ENCODE results near the gene SWSAP1.

Gene SWSAP1

DNA sequence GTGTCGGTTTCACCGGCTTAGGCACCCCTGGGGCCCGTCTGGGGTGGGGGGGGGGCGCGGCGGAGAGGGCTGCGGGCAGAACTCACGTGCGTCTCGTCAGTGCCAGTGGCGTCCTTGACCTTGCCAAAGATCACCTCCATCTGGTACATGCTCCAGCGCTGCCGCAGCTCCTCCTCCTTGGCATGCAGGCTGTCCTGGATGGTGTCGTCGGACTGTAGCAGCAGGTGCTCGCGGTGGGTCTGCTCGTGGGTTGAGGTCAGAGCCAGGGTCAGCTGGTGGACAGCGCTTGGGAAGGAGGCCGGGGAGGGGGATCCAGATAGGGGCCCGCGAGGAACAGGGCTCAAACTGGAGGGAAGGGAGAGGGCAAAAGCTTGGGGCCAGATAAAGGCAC, 49.3 kb downstream of the SWSAP1 start:
- DNase-seq (ENCODE audit: insufficient read length, low spot score), result no peak
- TF ChIP-seq, protein P1, sequence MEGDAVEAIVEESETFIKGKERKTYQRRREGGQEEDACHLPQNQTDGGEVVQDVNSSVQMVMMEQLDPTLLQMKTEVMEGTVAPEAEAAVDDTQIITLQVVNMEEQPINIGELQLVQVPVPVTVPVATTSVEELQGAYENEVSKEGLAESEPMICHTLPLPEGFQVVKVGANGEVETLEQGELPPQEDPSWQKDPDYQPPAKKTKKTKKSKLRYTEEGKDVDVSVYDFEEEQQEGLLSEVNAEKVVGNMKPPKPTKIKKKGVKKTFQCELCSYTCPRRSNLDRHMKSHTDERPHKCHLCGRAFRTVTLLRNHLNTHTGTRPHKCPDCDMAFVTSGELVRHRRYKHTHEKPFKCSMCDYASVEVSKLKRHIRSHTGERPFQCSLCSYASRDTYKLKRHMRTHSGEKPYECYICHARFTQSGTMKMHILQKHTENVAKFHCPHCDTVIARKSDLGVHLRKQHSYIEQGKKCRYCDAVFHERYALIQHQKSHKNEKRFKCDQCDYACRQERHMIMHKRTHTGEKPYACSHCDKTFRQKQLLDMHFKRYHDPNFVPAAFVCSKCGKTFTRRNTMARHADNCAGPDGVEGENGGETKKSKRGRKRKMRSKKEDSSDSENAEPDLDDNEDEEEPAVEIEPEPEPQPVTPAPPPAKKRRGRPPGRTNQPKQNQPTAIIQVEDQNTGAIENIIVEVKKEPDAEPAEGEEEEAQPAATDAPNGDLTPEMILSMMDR (IDR thresholded peaks at IDR 0.05; ENCODE audit: insufficient read depth, missing control alignments), result no peak
- FAIRE-seq, result no peak
